ENCODE data around the gene SLC24A3. TPM values are rescaled to one million over a fixed set of nuclear protein-coding genes. Genes with fewer than 3 reads are reported as not detected.

SLC24A3 gene
- total and polyA plus RNA-seq, 2 of the 13 experiments (the other 11 are each of a cell fraction or from before 2014, with no cell fraction given) = not detected

GRCh38 chr20:19758501-19759331 is 546.3 kb downstream of the SLC24A3 start (continued):
- no peak for TF ChIP-seq CSRNP2 (CRISPR knock-in tag; conservative IDR thresholded peaks at IDR 0.05; ENCODE audit: low read depth)
- no peak for TF ChIP-seq RBM39 (IDR thresholded peaks at IDR 0.05; ENCODE audit: low read depth, low read length, poor library complexity, severe bottlenecking)
- TF ChIP-seq PAF1 (CRISPR knock-in tag; IDR thresholded peaks at IDR 0.05) = no peak
- 0 out of 2 replicates have a peak, but pooled peaks have one; percentile 36 for TF ChIP-seq ZBTB39 (CRISPR knock-in tag; IDR thresholded peaks at IDR 0.05)
- no peak for TF ChIP-seq FOXC1 (CRISPR knock-in tag; IDR thresholded peaks at IDR 0.05; ENCODE audit: borderline replicate concordance)
- no peak for TF ChIP-seq MYPOP (CRISPR knock-in tag; IDR thresholded peaks at IDR 0.05)
- TF ChIP-seq NKX3-1 (CRISPR knock-in tag; IDR thresholded peaks at IDR 0.05) = no peak
- 0 out of 2 replicates have a peak, but pooled peaks have one; percentile 32 for TF ChIP-seq DR1 (CRISPR knock-in tag; IDR thresholded peaks at IDR 0.05)
- TF ChIP-seq ZNF572 (CRISPR knock-in tag; IDR thresholded peaks at IDR 0.05) = no peak
- peak; percentile 76; the same call in 1 of the 2 replicates for TF ChIP-seq ISL2 (CRISPR knock-in tag; IDR thresholded peaks at IDR 0.05)
- TF ChIP-seq NONO (IDR thresholded peaks at IDR 0.05) = no peak
- TF ChIP-seq NONO (CRISPR knock-in tag; conservative IDR thresholded peaks at IDR 0.05) = no peak; the same call in 1 of the 2 replicates
- TF ChIP-seq HHEX (CRISPR knock-in tag; IDR thresholded peaks at IDR 0.05) = no peak
- TF ChIP-seq JUND (CRISPR knock-in tag; IDR thresholded peaks at IDR 0.05) = no peak
- TF ChIP-seq FOXO1 (CRISPR knock-in tag; IDR thresholded peaks at IDR 0.05) = no peak
- no peak for TF ChIP-seq MBD4 (IDR thresholded peaks at IDR 0.05; ENCODE audit: borderline replicate concordance, low read length)
- no peak for TF ChIP-seq STAT5B (CRISPR knock-in tag; IDR thresholded peaks at IDR 0.05)
- peak; percentile 47; the same call in 1 of the 2 replicates for TF ChIP-seq HES4 (CRISPR knock-in tag; IDR thresholded peaks at IDR 0.05; ENCODE audit: borderline replicate concordance)
- TF ChIP-seq ATF7 (IDR thresholded peaks at IDR 0.05) = no peak
- no peak for TF ChIP-seq ATF7 (CRISPR knock-in tag; IDR thresholded peaks at IDR 0.05)
- peak; percentile 39; the same call in 1 of the 2 replicates for TF ChIP-seq ZBTB8A (CRISPR knock-in tag; IDR thresholded peaks at IDR 0.05; ENCODE audit: borderline replicate concordance, low read depth)
- no peak for TF ChIP-seq MAFF (IDR thresholded peaks at IDR 0.05; ENCODE audit: low read depth, low read length)
- TF ChIP-seq ZFP90 (CRISPR knock-in tag; IDR thresholded peaks at IDR 0.05; ENCODE audit: borderline replicate concordance) = no peak
- no peak; the same call in 1 of the 2 replicates for TF ChIP-seq ZNF343 (CRISPR knock-in tag; IDR thresholded peaks at IDR 0.05)
- TF ChIP-seq AGO1 (IDR thresholded peaks at IDR 0.05; ENCODE audit: low read depth, low read length, poor library complexity, severe bottlenecking) = peak; percentile 74
- no peak for TF ChIP-seq RFX5 (IDR thresholded peaks at IDR 0.05; ENCODE audit: low read depth, low read length)
- no peak for TF ChIP-seq RAD21 (CRISPR knock-in tag; IDR thresholded peaks at IDR 0.05)
- TF ChIP-seq HNRNPH1 (optimal IDR thresholded peaks at IDR 0.05; ENCODE audit: low read depth, low read length) = peak; percentile 65
